H9 (cell line): ENCODE measurements around the gene KIF18B. TPM values are rescaled to one million over a fixed set of nuclear protein-coding genes. Genes with fewer than 3 reads are reported as not detected.

Experiments used
- DNase-seq: peaks from one replicate; pipeline ENCODE4 v3.0.0-alpha.2; 2017
- H2AFZ ChIP-seq: one replicate; pipeline ENCODE4 v1.6.1; 2013; ENCODE audit warnings: mild to moderate bottlenecking, low read length, control low read depth, moderate library complexity
- H2AK5ac ChIP-seq: 2 replicates; pipeline ENCODE4 v1.6.1; 2013; ENCODE audit warnings: low read length, control low read depth, mixed read lengths; ENCODE audit not compliant: insufficient read length
- H2BK120ac ChIP-seq: one replicate; pipeline ENCODE4 v1.6.1; 2013; ENCODE audit warnings: low read depth, mild to moderate bottlenecking, low read length, control low read depth, inconsistent platforms; ENCODE audit not compliant: poor library complexity, severe bottlenecking
- H2BK12ac ChIP-seq: 2 replicates; pipeline ENCODE4 v1.6.1; 2013; ENCODE audit warnings: low read length, control low read depth, mixed read lengths, low read depth; ENCODE audit not compliant: insufficient read length
- H2BK15ac ChIP-seq: 2 replicates; pipeline ENCODE4 v1.6.1; 2013; ENCODE audit warnings: low read depth, low read length, control low read depth
- H2BK20ac ChIP-seq: one replicate; pipeline ENCODE4 v1.6.1; 2013; ENCODE audit warnings: low read depth, mild to moderate bottlenecking, low read length, control low read depth, inconsistent platforms; ENCODE audit not compliant: poor library complexity, severe bottlenecking
- H2BK5ac ChIP-seq: 2 replicates; pipeline ENCODE4 v1.6.1; 2013; ENCODE audit warnings: low read length, control low read depth, mixed read lengths; ENCODE audit not compliant: insufficient read length
- H3K14ac ChIP-seq: 2 replicates; pipeline ENCODE4 v1.6.1; 2013; ENCODE audit warnings: low read length, control low read depth; ENCODE audit not compliant: insufficient read depth
- H3K18ac ChIP-seq: 2 replicates; pipeline ENCODE4 v1.6.1; 2013; ENCODE audit warnings: low read depth, mild to moderate bottlenecking, mixed read lengths, low read length, control low read depth; ENCODE audit not compliant: insufficient read length
- H3K23ac ChIP-seq: 2 replicates; pipeline ENCODE4 v1.6.1; 2013; ENCODE audit warnings: low read length, control low read depth, mixed read lengths, low read depth; ENCODE audit not compliant: insufficient read length
- H3K23me2 ChIP-seq: 2 replicates; pipeline ENCODE4 v1.6.1; 2013; ENCODE audit warnings: low read depth, mild to moderate bottlenecking, mixed read lengths, low read length, control low read depth; ENCODE audit not compliant: insufficient read length, poor library complexity, severe bottlenecking
- H3K27ac ChIP-seq: 2 replicates; pipeline ENCODE4 v1.5.1; 2013; ENCODE audit warnings: low read length, control low read depth, mixed read lengths, low read depth; ENCODE audit not compliant: insufficient read length
- H3K27me3 ChIP-seq: 2 replicates; pipeline ENCODE4 v1.6.1; 2013; ENCODE audit warnings: low read length, control low read depth, inconsistent platforms; ENCODE audit not compliant: insufficient read depth
- H3K4ac ChIP-seq: 2 replicates; pipeline ENCODE4 v1.6.1; 2013; ENCODE audit warnings: low read depth, mild to moderate bottlenecking, control low read depth, inconsistent platforms, low read length, moderate library complexity
- H3K4me1 ChIP-seq: 2 replicates; pipeline ENCODE4 v1.6.1; 2013; ENCODE audit warnings: low read length, control low read depth, inconsistent platforms; ENCODE audit not compliant: insufficient read depth
- H3K4me2 ChIP-seq: 2 replicates; pipeline ENCODE4 v1.6.1; 2013; ENCODE audit warnings: low read length, control low read depth, mixed read lengths; ENCODE audit not compliant: insufficient read length, insufficient read depth
- H3K56ac ChIP-seq: 2 replicates; pipeline ENCODE4 v1.6.1; 2013; ENCODE audit warnings: low read depth, mild to moderate bottlenecking, mixed read lengths, low read length, control low read depth; ENCODE audit not compliant: insufficient read length
- H3K79me1 ChIP-seq: 2 replicates; pipeline ENCODE4 v1.6.1; 2013; ENCODE audit warnings: low read depth, mild to moderate bottlenecking, moderate library complexity, low read length, control low read depth, inconsistent platforms; ENCODE audit not compliant: insufficient read depth, poor library complexity, severe bottlenecking
- H3K79me2 ChIP-seq: 2 replicates; pipeline ENCODE4 v1.6.1; 2013; ENCODE audit warnings: low read length, control low read depth, inconsistent platforms; ENCODE audit not compliant: insufficient read depth
- H3K9ac ChIP-seq: 2 replicates; pipeline ENCODE4 v1.6.1; 2013; ENCODE audit warnings: low read length, control low read depth, mixed read lengths; ENCODE audit not compliant: insufficient read length; ENCODE audit errors: extremely low read depth
- H3K9me3 ChIP-seq: one replicate; pipeline ENCODE4 v1.6.1; 2013; ENCODE audit warnings: low read depth, low read length, inconsistent platforms; ENCODE audit not compliant: control insufficient read depth
- H3T11ph ChIP-seq: one replicate; pipeline ENCODE4 v1.6.1; 2013; ENCODE audit warnings: mild to moderate bottlenecking, low read length, control low read depth, inconsistent platforms
- H4K20me1 ChIP-seq: one replicate; pipeline ENCODE4 v1.6.1; 2013; ENCODE audit not compliant: control insufficient read depth, insufficient read length, insufficient read depth
- H4K5ac ChIP-seq: 2 replicates; pipeline ENCODE4 v1.6.1; 2013; ENCODE audit warnings: low read depth, mild to moderate bottlenecking, mixed read lengths, low read length, control low read depth; ENCODE audit not compliant: insufficient read length
- H4K8ac ChIP-seq: replicated peaks from 2 replicates; pipeline ENCODE4 v1.6.1; 2013; ENCODE audit warnings: low read length, control low read depth, mixed read lengths, low read depth; ENCODE audit not compliant: insufficient read length
- H4K91ac ChIP-seq: 2 replicates; pipeline ENCODE4 v1.6.1; 2013; ENCODE audit warnings: low read depth, mild to moderate bottlenecking, moderate library complexity, mixed read lengths, low read length, control low read depth; ENCODE audit not compliant: insufficient read length
- H3K27ac Mint-ChIP-seq, 3 experiments: 2 replicates in 2 of 3; 3 replicates in 1 of 3; pipeline ENCODE4 v1.8.0; 2020 to 2021; ENCODE audit warnings: mixed read lengths in 3 of 3, mild to moderate bottlenecking in 1 of 3, moderate library complexity in 1 of 3
- H3K27me3 Mint-ChIP-seq: 2 replicates; pipeline ENCODE4 v1.8.0; 2021; ENCODE audit warnings: low read depth, mild to moderate bottlenecking, moderate library complexity, mixed read lengths
- H3K36me3 Mint-ChIP-seq, 3 experiments: 2 replicates in 2 of 3; 3 replicates in 1 of 3; pipeline ENCODE4 v1.8.0; 2020 to 2021; ENCODE audit warnings: low read depth in 3 of 3, mixed read lengths in 3 of 3; ENCODE audit not compliant: insufficient read depth in 1 of 3
- H3K4me1 Mint-ChIP-seq, 2 experiments: 2 replicates each; pipeline ENCODE4 v1.8.0; 2020; ENCODE audit warnings: mixed read lengths in 2 of 2
- H3K4me3 Mint-ChIP-seq, 2 experiments: 2 replicates in 1 of 2; 3 replicates in 1 of 2; pipeline ENCODE4 v1.8.0; 2020 to 2021; ENCODE audit warnings: mild to moderate bottlenecking in 2 of 2, mixed read lengths in 2 of 2, moderate library complexity in 1 of 2
- H3K9me3 Mint-ChIP-seq, 2 experiments: 2 replicates in 1 of 2; 3 replicates in 1 of 2; pipeline ENCODE4 v1.8.0; 2020; ENCODE audit warnings: mild to moderate bottlenecking in 2 of 2, mixed read lengths in 2 of 2, moderate library complexity in 1 of 2
- CTCF ChIP-seq: fragments of 200-600 bp; sonication (generic); conservative IDR thresholded peaks from 3 replicates; pipeline ENCODE4 v1.8.0; 2021; ENCODE audit warnings: antibody characterized with exemption, mild to moderate bottlenecking
- WGBS: extraction: QIAGEN DNeasy Blood & Tissue Kit; methylation state at CpG from one replicate; pipeline ENCODE4 v1.1.7; 2013; ENCODE audit warnings: missing lambda C conversion rate, low lambda C conversion rate, mixed read lengths; ENCODE audit not compliant: insufficient read length; ENCODE audit errors: extremely low coverage; 5-methylcytosine and 5-hydroxymethylcytosine counted together
- total RNA-seq: library from RNA; stranded (reverse); gene quantifications from 2 replicates; pipeline ENCODE4 v1.2.1, GENCODE V29; 2021

Gene KIF18B
- total RNA-seq, 1 experiment from 2014 or later = 51.8 TPM

- H2BK120ac ChIP-seq = no peak overlapping the region
- no peaks in the 10 kb centered on the region for H3K79me1 ChIP-seq
- peaks cover 48 to 88% (median 87%) of the 10 kb centered on the region in 3 experiments for H3K36me3 Mint-ChIP-seq
- no peak overlapping the region for H3K23ac ChIP-seq
- H3K27ac Mint-ChIP-seq = no peak overlapping the region; a peak in 1 of 7 replicates
- H2BK5ac ChIP-seq = no peak overlapping the region
- no peak overlapping the region for H3T11ph ChIP-seq
- no peak overlapping the region for H2AFZ ChIP-seq
- no peak overlapping the region for H2AK5ac ChIP-seq
- no peak overlapping the region for H3K18ac ChIP-seq
- H3K9ac ChIP-seq = no peak overlapping the region
- no peaks in the 10 kb centered on the region for H3K27me3 ChIP-seq
- H4K20me1 ChIP-seq = no peaks in the 10 kb centered on the region
- no CpG with 5 or more reads among the region's 8 CpGs for WGBS
- no peaks in the 10 kb centered on the region for H3K27me3 Mint-ChIP-seq
- H2BK20ac ChIP-seq = no peak overlapping the region
- no peak overlapping the region for H3K4me2 ChIP-seq
- no peak for TF ChIP-seq CTCF
- DNase-seq = peak; percentile 22
- H3K56ac ChIP-seq = no peak overlapping the region
- H3K27ac ChIP-seq = no peak overlapping the region
- H4K91ac ChIP-seq = no peak overlapping the region
- no peaks in the 10 kb centered on the region for H3K23me2 ChIP-seq
- no peaks in the 10 kb centered on the region for H3K9me3 Mint-ChIP-seq
- H2BK12ac ChIP-seq = no peak overlapping the region
- H3K4ac ChIP-seq = no peak overlapping the region
- H4K8ac ChIP-seq = no peak overlapping the region
- H3K4me1 Mint-ChIP-seq = no peaks in the 10 kb centered on the region
- H3K4me1 ChIP-seq = no peaks in the 10 kb centered on the region
- H3K9me3 ChIP-seq = no peaks in the 10 kb centered on the region
- H3K14ac ChIP-seq = no peak overlapping the region
- H3K79me2 ChIP-seq = no peaks in the 10 kb centered on the region
- no peak overlapping the region for H3K4me3 Mint-ChIP-seq
- H4K5ac ChIP-seq = no peak overlapping the region
- H2BK15ac ChIP-seq = no peak overlapping the region
Measured at GRCh38 chr17:44932096-44932786, 15.3 kb downstream of the KIF18B start.
